ENCODE results near the gene GATA2. TPM values are rescaled to one million over a fixed set of nuclear protein-coding genes. Genes with fewer than 3 reads are reported as not detected.

The GATA2 gene
- total and polyA plus RNA-seq, 2 of the 13 experiments (the other 11 are each of a cell fraction or from before 2014, with no cell fraction given) = 3.5 to 6.2 TPM

DNA sequence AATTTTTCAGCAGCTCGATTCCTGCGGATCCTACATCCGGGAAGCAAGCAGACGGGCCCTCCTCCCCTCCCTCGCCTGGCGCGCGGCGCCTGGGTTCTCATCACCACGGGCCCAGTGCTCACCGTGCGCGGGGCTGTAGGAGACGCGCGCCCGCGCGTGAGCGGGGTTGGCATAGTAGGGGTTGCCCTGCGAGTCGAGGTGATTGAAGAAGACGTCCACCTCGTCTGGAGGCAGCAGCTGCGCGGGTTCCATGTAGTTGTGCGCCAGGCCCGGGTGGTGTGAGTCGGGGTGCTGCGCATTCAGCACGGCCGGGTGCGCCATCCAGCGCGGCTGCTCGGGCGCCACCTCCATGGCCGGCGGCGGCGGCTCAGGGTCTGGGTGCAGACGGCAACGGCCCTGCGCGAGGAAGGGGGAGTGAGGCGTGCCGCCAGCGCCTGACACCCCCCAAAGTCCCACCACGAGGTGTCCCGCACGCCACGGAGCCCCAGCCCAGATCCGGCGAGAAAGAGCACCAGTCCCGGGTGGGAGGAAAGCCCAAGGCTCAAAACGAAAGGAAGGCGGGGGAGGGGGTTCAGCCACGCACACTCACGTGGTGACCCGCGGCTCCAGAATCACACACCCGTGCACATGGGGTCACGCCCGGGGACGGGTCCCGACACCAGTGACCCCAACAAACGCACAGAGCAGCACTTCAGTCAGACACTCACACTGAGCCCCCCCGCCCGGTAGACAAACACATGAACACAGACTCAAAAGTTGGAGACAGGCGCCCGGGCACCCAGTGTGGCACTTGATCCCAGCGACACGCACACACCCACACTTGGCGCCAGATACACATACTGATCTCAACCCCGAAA is 6.1 kb downstream of the GATA2 start (continued):
- TF ChIP-seq, protein P1, sequence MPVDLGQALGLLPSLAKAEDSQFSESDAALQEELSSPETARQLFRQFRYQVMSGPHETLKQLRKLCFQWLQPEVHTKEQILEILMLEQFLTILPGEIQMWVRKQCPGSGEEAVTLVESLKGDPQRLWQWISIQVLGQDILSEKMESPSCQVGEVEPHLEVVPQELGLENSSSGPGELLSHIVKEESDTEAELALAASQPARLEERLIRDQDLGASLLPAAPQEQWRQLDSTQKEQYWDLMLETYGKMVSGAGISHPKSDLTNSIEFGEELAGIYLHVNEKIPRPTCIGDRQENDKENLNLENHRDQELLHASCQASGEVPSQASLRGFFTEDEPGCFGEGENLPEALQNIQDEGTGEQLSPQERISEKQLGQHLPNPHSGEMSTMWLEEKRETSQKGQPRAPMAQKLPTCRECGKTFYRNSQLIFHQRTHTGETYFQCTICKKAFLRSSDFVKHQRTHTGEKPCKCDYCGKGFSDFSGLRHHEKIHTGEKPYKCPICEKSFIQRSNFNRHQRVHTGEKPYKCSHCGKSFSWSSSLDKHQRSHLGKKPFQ (CRISPR knock-in tag; IDR thresholded peaks at IDR 0.05; ENCODE audit: insufficient replicate concordance) = peak; percentile 74
- no peak for TF ChIP-seq ZNF160 (CRISPR knock-in tag; IDR thresholded peaks at IDR 0.05)
- no peak for TF ChIP-seq ZNF567 (CRISPR knock-in tag; IDR thresholded peaks at IDR 0.05; ENCODE audit: borderline replicate concordance)
- TF ChIP-seq ETV6 (CRISPR knock-in tag; conservative IDR thresholded peaks at IDR 0.05) = no peak
- TF ChIP-seq, protein P2, sequence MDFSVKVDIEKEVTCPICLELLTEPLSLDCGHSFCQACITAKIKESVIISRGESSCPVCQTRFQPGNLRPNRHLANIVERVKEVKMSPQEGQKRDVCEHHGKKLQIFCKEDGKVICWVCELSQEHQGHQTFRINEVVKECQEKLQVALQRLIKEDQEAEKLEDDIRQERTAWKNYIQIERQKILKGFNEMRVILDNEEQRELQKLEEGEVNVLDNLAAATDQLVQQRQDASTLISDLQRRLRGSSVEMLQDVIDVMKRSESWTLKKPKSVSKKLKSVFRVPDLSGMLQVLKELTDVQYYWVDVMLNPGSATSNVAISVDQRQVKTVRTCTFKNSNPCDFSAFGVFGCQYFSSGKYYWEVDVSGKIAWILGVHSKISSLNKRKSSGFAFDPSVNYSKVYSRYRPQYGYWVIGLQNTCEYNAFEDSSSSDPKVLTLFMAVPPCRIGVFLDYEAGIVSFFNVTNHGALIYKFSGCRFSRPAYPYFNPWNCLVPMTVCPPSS (IDR thresholded peaks at IDR 0.05) = no peak
- no peak for TF ChIP-seq ZNF260 (CRISPR knock-in tag; IDR thresholded peaks at IDR 0.05; ENCODE audit: borderline replicate concordance, low read depth)
- TF ChIP-seq ZNF235 (CRISPR knock-in tag; IDR thresholded peaks at IDR 0.05; ENCODE audit: borderline replicate concordance) = no peak; the same call in 1 of the 2 replicates
- TF ChIP-seq ZNF430 (CRISPR knock-in tag; IDR thresholded peaks at IDR 0.05) = no peak

DNA sequence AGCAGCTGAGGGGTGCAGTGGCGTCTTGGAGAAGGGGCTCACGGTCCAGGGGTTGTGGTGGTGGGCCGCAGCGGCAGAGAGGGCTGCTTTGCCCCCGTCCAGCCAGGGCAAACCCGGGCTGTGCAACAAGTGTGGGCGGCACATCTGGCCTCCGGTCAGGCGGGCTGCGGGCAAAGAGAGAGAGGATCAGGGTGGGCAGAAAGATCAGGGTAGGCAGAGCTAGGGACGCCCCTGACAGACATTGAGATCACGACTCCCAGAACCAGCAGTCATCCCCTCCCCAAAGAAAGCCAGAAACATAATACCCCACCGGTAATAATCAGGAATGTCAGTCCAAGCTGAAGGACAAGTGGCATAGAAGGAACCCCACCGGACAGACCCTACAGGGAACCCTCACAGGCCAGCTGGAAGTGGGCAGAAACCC is 6.8 kb downstream of the GATA2 start:
- DNase-seq (ENCODE audit: low spot score) (no peak), FAIRE-seq (no peak), ATAC-seq (no peak)
- intact Hi-C loops (cut with micrococcal nuclease; ENCODE audit: unreplicated experiment) = no loop called here
- WGBS (ENCODE audit: low lambda C conversion rate) = 90% methylated on average over 14 of the region's 14 CpGs
- H3K79me2 ChIP-seq (ENCODE audit: insufficient read depth, low read length) = peaks cover 8% of the 10 kb centered on the region
- no peak overlapping the region for H3K27ac ChIP-seq (ENCODE audit: extremely low read length, insufficient read depth, low read length)
- TF ChIP-seq NONO (IDR thresholded peaks at IDR 0.05) = no peak
- TF ChIP-seq NONO (CRISPR knock-in tag; conservative IDR thresholded peaks at IDR 0.05) = no peak
- TF ChIP-seq, protein P3, sequence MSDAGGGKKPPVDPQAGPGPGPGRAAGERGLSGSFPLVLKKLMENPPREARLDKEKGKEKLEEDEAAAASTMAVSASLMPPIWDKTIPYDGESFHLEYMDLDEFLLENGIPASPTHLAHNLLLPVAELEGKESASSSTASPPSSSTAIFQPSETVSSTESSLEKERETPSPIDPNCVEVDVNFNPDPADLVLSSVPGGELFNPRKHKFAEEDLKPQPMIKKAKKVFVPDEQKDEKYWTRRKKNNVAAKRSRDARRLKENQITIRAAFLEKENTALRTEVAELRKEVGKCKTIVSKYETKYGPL (CRISPR knock-in tag; IDR thresholded peaks at IDR 0.05) = no peak
- TF ChIP-seq, protein P4, sequence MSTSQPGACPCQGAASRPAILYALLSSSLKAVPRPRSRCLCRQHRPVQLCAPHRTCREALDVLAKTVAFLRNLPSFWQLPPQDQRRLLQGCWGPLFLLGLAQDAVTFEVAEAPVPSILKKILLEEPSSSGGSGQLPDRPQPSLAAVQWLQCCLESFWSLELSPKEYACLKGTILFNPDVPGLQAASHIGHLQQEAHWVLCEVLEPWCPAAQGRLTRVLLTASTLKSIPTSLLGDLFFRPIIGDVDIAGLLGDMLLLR (CRISPR knock-in tag; IDR thresholded peaks at IDR 0.05) = no peak
- TF ChIP-seq ZNF619 (CRISPR knock-in tag; IDR thresholded peaks at IDR 0.05) = no peak
- no peak for TF ChIP-seq STAG1 (CRISPR knock-in tag; IDR thresholded peaks at IDR 0.05)
- TF ChIP-seq AGO2 (optimal IDR thresholded peaks at IDR 0.05; ENCODE audit: low read depth, low read length) = no peak
- no peak for TF ChIP-seq ZNF460 (CRISPR knock-in tag; IDR thresholded peaks at IDR 0.05; ENCODE audit: borderline replicate concordance)
- TF ChIP-seq NFYB (CRISPR knock-in tag; IDR thresholded peaks at IDR 0.05) = no peak
- no peak for TF ChIP-seq HNRNPLL (IDR thresholded peaks at IDR 0.05; ENCODE audit: low read depth, low read length, poor library complexity, severe bottlenecking)
- TF ChIP-seq, protein P5, sequence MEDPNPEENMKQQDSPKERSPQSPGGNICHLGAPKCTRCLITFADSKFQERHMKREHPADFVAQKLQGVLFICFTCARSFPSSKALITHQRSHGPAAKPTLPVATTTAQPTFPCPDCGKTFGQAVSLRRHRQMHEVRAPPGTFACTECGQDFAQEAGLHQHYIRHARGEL (CRISPR knock-in tag; IDR thresholded peaks at IDR 0.05) = no peak
- peaks cover 6 to 33% of the 10 kb centered on the region in 2 experiments; a peak in 3 of 5 replicates for H3K36me3 ChIP-seq (replicated peaks in 1 of 2; ENCODE audit: control insufficient read depth in 1 of 2, insufficient read depth in 2 of 2, low read length in 2 of 2)
- no peaks in the 10 kb centered on the region for H3K27me3 ChIP-seq (ENCODE audit: control insufficient read depth in 1 of 2, insufficient read depth in 2 of 2, low read length in 2 of 2)
- in situ Hi-C loops (cut with HindIII; ENCODE audit: extremely low pct_ligation_motif_present, low pct_unique_long_range_greater_than_20kb) = loop anchor here (5.0 kb wide), 2 partner anchors 59 to 179 kb away; no protein-coding TSS in a partner anchor
- no peaks in the 10 kb centered on the region for H3K9me3 ChIP-seq (ENCODE audit: low read length)
- peak overlapping the region; percentile 94 for H3K4me2 ChIP-seq (ENCODE audit: low read depth, low read length)
- peaks cover 24% of the 10 kb centered on the region for H3K4me1 ChIP-seq (ENCODE audit: insufficient read depth, low read length)
- H3K4me3 ChIP-seq (replicated peaks in 1 of 3; ENCODE audit: insufficient read depth in 1 of 3, low read depth in 2 of 3, low read length in 3 of 3) = peak overlapping the region; percentile 87 to 91 (median 87)
- ChIA-PET POLR2A (no interaction called here), CTCF (ENCODE audit: low intra/inter-chr PET ratio, low total read pairs) (no interaction called here)
- no TSS peak for BruUV-seq (replicated peaks)
- H2AFZ ChIP-seq (ENCODE audit: low read length) = no peak overlapping the region
- peak overlapping the region; percentile 88 for H3K9ac ChIP-seq (ENCODE audit: insufficient read depth, low read depth, low read length)
- peaks cover 9% of the 10 kb centered on the region; the same call in 1 of the 2 replicates for H4K20me1 ChIP-seq (ENCODE audit: insufficient read depth, low read length)
